Activated CD8-positive, alpha-beta memory T cell treated with anti-CD3 and anti-CD28 coated beads, Interleukin-2, amount 50 U/mL, for 48 hours (primary cell): Measurements from ENCODE around the gene TUBGCP6.

ENCODE experiments used
- DNase-seq: peaks from one replicate; pipeline ENCODE4 v3.0.0-alpha.2; 2020

TUBGCP6 gene

GRCh38 chr22:50167689-50168489 lies 76.9 kb downstream of the TUBGCP6 start:
- no peak for DNase-seq
